ENCODE measurements around the gene SSH2. TPM values are rescaled to one million over a fixed set of nuclear protein-coding genes. Genes with fewer than 3 reads are reported as not detected.

The SSH2 gene
- total RNA-seq, 1 donor from 2014 or later: 12.2 TPM

GRCh38 chr17:29732613-29733012 is 197.4 kb downstream of the SSH2 start:
- Mint-ChIP-seq H3K36me3 (peaks cover 10% of the 10 kb centered on the region), H3K4me1 (no peaks in the 10 kb centered on the region), H3K27me3 (ENCODE audit: insufficient read depth, low read depth) (no peaks in the 10 kb centered on the region), H3K9me3 (peaks cover 11% of the 10 kb centered on the region), H3K27ac (no peak overlapping the region), H3K4me3 (no peak overlapping the region)
- Histone ChIP-seq H3K9ac (no peak overlapping the region), H4K20me1 (ENCODE audit: low read depth) (peaks cover 3% of the 10 kb centered on the region), H2AFZ (replicated peaks) (no peak overlapping the region), H3K79me2 (ENCODE audit: low read depth) (no peaks in the 10 kb centered on the region), H3K27ac (no peak overlapping the region), H3K36me3 (no peaks in the 10 kb centered on the region), H3K4me3 (no peak overlapping the region), H3F3A (ENCODE audit: low read depth) (no peaks in the 10 kb centered on the region), H3K27me3 (no peaks in the 10 kb centered on the region), H3K4me2 (no peak overlapping the region), H3K4me1 (peaks cover 8% of the 10 kb centered on the region), H3K9me3 (ENCODE audit: low read depth) (no peaks in the 10 kb centered on the region)
- TF ChIP-seq EZH2 (IDR thresholded peaks at IDR 0.05): no peak
- TF ChIP-seq EZH2phosphoT487 (IDR thresholded peaks at IDR 0.05): no peak
- TF ChIP-seq CTCF (IDR thresholded peaks at IDR 0.05): no peak
- no peak for DNase-seq (ENCODE audit: low spot score)

GRCh38 chr17:29732209-29732608 is 197.8 kb downstream of the SSH2 start:
- H4K20me1 ChIP-seq (ENCODE audit: low read depth): peaks cover 3% of the 10 kb centered on the region
- H2AFZ ChIP-seq (replicated peaks): no peak overlapping the region
- H3K36me3 ChIP-seq: no peaks in the 10 kb centered on the region
- H3K27ac ChIP-seq: no peak overlapping the region
- no peak overlapping the region for H3K4me3 ChIP-seq
- H3K9ac ChIP-seq: no peak overlapping the region
- H3K27me3 Mint-ChIP-seq (ENCODE audit: insufficient read depth, low read depth): no peaks in the 10 kb centered on the region
- H3K27ac Mint-ChIP-seq: no peak overlapping the region
- H3K4me3 Mint-ChIP-seq: no peak overlapping the region
- DNase-seq (ENCODE audit: low spot score): no peak
- no peaks in the 10 kb centered on the region for H3K9me3 ChIP-seq (ENCODE audit: low read depth)
- TF ChIP-seq EZH2phosphoT487 (IDR thresholded peaks at IDR 0.05) (no peak), CTCF (IDR thresholded peaks at IDR 0.05) (no peak), EZH2 (IDR thresholded peaks at IDR 0.05) (no peak)
- no peak overlapping the region for H3K4me2 ChIP-seq
- peaks cover 12% of the 10 kb centered on the region for H3K9me3 Mint-ChIP-seq
- peaks cover 8% of the 10 kb centered on the region for H3K4me1 ChIP-seq
- no peaks in the 10 kb centered on the region for H3F3A ChIP-seq (ENCODE audit: low read depth)
- H3K36me3 Mint-ChIP-seq: peaks cover 10% of the 10 kb centered on the region
- no peaks in the 10 kb centered on the region for H3K27me3 ChIP-seq
- H3K79me2 ChIP-seq (ENCODE audit: low read depth): no peaks in the 10 kb centered on the region
- no peaks in the 10 kb centered on the region for H3K4me1 Mint-ChIP-seq

DNA sequence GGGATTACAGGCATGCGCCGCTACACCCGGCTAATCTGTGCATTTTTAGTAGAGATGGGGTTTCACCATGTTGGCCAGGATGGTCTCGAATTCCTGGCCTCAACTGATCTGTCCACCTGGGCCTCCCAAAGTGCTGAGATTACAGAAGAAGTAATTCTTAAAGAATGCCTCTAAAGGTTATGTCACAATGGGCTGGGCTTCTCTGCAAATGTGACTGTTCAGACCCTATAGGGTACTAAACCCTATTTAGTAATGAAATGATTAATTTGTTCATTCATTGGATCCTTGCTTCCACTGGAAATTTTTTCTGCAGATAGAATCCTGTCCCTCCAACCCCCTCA is 198.5 kb downstream of the SSH2 start:
- no peak overlapping the region for H3K27ac Mint-ChIP-seq
- Histone ChIP-seq H3K27ac (no peak overlapping the region), H3K4me3 (no peak overlapping the region)

More for the DNA sequence above, 198.5 kb downstream of the SSH2 start:
- no peak overlapping the region for H3K9ac ChIP-seq
- no peak for DNase-seq (ENCODE audit: low spot score)
- H3K36me3 ChIP-seq: no peaks in the 10 kb centered on the region
- Mint-ChIP-seq H3K4me1 (peaks cover 4% of the 10 kb centered on the region), H3K4me3 (no peak overlapping the region), H3K36me3 (peaks cover 10% of the 10 kb centered on the region), H3K9me3 (peaks cover 12% of the 10 kb centered on the region), H3K27me3 (ENCODE audit: insufficient read depth, low read depth) (no peaks in the 10 kb centered on the region)
- H3K27me3 ChIP-seq: no peaks in the 10 kb centered on the region
- peaks cover 8% of the 10 kb centered on the region for H3K4me1 ChIP-seq
- no peaks in the 10 kb centered on the region for H3K9me3 ChIP-seq (ENCODE audit: low read depth)
- no peak overlapping the region for H3K4me2 ChIP-seq
- no peaks in the 10 kb centered on the region for H3K79me2 ChIP-seq (ENCODE audit: low read depth)
- peaks cover 3% of the 10 kb centered on the region for H4K20me1 ChIP-seq (ENCODE audit: low read depth)
- no peaks in the 10 kb centered on the region for H3F3A ChIP-seq (ENCODE audit: low read depth)
- TF ChIP-seq EZH2phosphoT487 (IDR thresholded peaks at IDR 0.05) (no peak), CTCF (IDR thresholded peaks at IDR 0.05) (no peak), EZH2 (IDR thresholded peaks at IDR 0.05) (no peak)
- H2AFZ ChIP-seq (replicated peaks): no peak overlapping the region

Data from neural progenitor cell (in vitro differentiated cells).